GM21717 (cell line): Measurements from ENCODE around the gene SORCS1.

Experiments used
- ATAC-seq: cut with Tn5 transposase; IDR thresholded peaks from one replicate; pipeline ENCODE4 v1.9.1; 2021; ENCODE audit warnings: mild to moderate bottlenecking, moderate library complexity; ENCODE audit not compliant: unreplicated experiment

SORCS1 gene

DNA sequence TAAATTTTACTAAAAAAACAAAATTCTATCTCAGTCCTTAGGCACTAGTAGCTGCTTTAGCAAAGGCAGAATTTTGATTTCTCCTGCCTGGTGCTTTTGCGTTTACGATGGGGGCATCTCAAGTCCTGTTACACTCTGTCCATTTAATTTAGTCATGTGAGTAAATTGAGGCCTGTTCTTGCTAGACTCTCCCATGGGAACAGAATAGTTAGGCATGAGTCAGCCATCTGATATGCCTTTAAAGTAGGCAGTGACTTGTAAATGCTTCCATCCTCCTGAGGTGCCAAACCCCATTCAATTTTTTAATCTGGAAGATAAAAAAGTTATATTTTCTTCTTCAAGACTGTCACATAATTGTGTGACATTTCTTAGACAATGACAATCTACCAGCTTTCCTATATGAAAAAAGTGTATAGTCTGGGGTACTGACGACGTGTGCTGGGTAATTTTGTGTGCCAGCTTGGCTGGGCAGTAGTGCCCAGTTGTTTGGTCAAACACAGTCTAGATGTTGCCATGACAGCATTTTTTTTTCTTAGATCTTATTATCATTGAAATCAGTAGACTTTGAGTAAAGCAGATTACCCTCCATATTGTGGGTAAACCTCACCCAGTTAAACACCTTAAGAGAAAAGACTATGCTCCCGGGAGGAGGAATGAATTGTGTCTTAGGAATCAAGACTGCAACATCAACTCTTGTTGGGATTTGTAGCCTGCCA is 603.4 kb downstream of the SORCS1 start:
- no peak for ATAC-seq

DNA sequence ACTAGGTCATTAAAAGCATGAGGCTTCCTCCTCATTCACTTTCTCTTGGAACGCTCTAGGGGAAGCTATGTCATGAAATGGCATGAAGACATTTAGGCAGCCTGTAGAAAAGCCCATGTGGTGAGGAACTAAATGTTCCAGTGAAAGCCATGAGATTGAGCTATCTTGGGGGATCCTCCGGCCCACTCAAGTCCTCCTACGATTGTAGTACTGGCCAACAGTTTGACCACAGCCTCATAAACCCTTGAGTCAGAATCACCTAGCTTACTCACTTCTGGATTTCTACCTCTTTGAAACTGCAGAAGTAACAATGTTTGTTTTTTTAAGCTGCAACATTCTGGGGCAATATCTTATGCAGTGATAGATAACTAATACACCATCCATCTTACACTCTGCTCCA is 605.1 kb downstream of the SORCS1 start:
- ATAC-seq: no peak

DNA sequence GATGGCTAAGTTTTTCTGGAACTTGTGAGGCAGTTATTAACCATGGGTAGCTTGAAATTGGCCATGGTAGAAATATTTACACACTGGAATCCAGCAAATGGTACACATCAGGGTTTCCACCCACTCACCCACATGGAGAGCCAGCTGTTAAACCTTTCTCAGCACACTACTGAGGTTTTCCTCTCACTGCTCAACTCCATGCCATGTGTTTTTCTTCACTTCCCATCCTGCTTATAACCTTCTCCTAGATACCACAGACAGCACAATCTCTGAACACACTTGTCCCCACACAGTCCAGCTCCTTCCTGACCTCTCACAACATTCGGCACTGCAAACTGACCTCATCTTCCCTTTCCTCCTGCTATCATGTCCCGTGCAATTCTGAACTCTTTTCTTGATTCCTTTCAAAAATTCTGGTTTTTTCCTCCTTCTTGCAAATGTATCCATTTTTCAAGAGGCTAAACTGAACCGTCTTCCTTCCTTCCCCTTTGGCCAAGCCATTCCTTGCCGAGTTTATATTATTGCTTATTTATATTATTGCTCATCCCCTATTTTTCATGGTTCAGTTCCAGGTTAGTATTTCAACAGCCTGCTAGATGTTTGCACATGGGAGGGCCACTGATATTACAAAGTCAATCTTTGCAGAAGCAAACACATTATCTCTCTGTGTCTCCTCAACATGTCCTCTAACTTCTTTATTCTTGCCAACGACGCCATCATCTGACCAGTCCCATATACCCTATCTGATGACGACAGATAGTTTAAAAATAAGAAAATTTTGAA is 606.4 kb downstream of the SORCS1 start:
- ATAC-seq: no peak

DNA sequence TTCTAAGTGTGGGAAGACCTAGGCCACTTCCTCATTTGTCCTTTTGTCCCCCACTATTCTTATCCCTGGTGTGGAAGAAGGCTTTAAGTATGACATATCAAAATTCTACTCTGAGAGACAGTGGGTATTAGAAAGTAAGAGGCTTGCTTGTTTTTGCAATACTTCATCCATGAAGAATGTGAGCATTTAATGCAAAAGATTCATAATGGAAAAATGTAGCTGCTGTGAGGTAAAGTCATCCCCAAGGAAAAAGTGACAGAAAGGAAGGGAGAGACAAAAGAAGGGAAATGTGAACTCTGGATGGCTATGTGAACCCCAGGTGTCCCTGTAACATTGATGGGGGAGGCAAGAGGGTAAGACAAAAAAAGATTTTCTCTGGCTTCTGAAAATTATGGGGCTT is 607.5 kb downstream of the SORCS1 start:
- ATAC-seq: no peak

DNA sequence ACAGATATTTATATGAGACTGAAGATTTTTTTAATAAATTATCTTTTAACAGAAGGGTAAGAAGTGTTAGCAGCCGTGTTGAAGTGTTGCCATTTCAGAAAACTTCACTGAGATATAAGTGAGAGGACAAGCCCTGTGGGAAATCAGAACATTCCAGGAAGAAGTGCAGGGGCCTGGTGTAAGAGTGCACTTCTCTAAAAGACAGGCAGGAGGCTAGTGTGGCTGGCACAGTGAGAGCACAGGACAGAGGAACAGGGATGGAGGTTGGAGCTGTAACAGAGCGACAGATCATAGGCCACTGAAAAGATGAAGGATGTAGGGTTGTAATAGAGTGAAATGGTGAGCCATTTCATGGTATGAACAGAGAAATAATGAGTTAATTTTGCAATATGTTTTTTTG is 608.9 kb downstream of the SORCS1 start:
- ATAC-seq: no peak

DNA sequence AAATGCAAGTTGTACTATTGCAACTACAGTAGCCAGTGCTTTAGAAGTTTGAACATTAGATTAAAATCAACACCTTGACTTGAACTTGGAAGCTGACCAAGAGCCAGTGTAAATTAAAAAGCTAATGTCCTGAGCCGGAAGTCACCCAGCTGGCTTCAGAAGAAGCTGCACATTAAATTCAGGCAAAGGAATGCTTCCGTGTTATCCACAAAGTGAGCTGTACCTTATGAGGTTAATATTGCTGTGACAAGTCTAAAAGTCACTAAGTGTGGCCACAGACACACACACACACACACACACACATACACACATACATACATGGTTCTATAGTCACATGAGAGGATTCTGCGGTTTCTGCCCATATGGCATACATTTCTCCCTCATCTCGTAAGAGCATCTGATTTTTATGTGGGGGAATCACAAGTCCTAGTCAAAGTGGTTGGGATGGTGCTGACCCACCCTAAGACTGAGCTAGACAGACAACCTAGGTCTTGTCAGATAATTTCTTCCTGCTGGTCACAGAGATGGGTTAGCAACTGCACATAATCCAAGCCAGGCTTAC is 612.9 kb downstream of the SORCS1 start:
- no peak for ATAC-seq

DNA sequence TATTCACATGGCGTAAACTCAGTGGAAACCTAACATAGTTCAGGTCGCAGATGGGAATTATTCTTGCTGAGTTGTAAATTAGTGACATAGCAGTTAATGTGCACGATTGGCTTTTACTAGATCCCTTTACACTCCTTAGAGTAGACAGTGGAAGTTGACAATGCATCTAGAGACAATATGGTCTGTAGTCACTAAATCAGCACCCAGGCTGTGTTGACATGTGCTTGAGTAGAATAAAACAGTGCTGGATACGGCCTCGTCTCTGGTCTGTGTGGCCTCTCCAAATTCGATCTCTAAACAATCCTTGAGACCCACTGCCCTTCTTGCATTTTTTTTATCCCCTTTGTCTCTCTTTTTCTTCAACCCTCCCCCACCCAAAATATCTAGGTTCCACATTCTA is 615.7 kb downstream of the SORCS1 start:
- ATAC-seq: no peak

DNA sequence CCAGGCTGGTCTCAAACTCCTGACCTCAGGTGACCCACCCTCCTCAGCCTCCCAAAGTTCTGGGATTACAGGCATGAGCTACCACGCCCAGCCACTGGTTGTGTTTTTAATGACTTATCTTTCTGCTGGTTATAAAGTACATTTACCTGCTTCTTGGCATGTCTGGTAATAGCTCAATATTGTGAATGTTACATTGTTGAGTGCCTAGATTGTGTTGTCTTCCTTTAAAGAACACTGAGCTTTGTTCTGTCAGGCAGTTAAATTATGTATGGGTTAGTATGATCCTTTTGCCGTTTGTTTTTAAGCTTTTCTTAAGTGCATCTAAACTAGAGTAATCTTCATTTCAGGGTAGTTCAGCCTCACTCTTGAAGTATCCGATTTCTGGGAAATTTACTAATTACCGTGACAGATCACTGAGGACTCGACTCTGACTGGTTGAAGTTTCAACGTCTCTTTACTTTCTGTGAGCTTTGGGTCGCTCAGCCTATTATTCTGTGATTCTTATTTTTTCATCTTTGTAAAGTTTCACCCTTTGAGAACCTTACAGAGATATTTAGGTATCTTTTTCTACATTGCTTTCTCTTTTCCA is 617.4 kb downstream of the SORCS1 start:
- no peak for ATAC-seq

DNA sequence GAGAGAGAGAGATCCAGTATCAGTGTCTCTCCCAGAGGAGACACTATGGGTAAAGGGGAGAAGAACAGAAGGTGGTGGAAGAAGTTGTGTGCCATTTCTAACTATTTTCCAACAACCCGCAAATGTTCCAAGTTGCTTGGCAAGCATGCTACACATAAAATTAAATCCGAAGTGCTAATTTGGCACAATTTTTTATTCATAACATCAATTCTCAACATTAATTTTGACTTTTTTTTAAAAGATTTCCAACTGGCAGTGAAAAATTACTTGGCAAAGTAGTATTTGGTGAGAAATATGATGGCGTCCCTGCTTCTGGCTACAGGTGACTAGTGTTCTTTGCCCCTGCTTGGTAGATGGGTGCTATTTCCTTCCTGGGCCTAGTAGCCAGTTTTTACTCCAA is 622.0 kb downstream of the SORCS1 start:
- no peak for ATAC-seq

DNA sequence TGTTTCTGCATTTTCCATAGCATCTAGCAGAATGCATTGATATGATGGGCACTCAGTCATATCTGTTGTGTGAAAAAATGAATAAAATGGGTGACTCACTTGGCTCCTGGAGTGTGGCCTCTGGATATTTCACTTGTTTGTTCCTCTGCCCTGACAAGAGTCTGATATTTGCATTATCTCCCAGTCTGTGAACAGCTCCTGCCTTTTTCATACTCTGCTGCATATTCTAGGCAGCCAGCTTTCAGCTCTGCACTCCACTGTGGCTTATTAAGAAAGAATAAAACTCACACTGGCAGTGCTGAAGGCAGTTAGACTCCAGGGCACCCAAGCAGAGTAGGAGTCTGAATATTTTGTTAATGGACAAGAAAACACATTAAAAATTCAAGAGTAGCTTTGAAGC is 623.9 kb downstream of the SORCS1 start:
- no peak for ATAC-seq

DNA sequence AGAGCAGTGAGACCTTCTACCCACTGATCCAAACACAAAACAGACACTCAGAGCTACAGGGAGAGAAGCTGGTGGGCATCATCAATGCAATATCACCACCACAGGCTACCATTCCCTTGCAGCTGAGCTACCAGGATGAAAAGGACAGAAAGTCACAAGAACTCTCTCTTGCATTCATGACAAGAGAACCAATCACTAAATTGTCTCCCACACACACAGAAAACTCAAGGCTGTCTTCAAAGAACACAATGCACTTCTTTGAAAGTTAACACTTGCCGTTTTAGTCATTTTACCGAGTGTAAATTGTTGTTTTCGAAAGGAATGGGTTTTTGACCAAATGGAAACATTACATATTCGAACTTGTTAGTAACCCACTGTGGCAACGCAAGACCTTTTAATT is 626.6 kb downstream of the SORCS1 start:
- ATAC-seq: no peak

DNA sequence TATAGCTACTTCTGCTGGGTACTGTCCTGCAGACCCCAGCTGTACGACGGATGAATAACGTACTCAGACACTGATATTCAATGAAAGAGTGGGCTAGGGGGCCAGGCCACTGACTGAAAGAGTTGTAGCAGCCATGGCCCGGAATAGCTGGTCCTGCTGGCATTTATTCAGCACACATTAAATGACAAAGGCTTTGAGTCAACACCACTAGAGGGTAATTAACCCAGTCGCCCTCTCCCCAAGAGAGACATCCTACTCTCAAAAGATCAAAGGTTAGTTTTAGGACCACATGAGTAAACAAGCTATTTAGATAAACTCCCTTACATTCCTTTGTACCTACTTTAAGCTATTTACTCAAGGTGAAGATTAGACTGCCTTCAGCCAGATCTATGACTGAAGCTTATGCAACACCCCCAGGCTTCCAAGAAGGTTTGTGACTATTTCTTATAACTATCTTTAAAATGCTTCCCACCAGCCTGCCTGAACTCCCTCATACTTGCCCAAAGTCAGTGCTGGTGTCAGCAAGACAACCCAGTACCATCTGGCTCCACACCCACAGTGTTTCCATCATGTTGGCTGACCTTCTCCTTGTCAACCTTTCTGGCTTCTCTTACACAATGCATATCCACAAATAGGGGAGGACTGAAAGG is 629.1 kb downstream of the SORCS1 start:
- ATAC-seq: no peak

DNA sequence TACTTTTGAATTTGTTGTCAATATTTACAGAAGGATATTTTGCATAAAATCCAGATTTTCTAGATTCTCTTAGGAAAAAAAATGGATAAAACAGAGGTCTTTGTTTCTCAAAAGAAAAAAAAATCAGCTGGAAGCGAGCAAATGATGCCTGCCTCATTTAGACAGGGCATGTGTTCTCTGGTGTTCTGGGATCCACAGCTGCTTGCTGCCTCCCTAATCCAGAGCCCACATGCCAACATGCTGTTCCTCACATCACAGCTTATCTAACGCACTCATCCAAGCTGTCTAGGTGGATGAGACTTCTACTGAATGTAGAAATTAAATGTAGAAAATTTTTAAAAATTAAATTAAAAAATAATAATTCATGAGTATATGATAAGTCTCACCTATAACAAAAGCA is 630.1 kb downstream of the SORCS1 start:
- no peak for ATAC-seq

DNA sequence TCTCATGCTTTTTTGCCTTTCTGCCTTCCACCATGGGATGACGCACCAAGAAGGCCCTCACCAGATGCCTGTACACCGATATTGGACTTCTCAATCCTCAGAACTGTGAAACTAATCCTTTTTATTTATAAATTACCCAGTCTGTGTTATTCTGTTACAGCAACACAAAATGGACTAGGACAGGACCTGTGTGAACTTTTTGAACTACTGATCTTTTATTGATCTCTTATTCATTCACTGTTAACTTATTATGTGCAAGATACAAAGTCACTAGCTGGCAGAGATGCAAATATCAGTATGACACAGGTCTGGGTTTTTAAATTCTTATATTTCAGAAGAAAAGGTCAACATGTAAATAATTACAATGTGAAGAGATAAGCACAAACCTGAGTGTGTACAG is 635.8 kb downstream of the SORCS1 start:
- no peak for ATAC-seq

DNA sequence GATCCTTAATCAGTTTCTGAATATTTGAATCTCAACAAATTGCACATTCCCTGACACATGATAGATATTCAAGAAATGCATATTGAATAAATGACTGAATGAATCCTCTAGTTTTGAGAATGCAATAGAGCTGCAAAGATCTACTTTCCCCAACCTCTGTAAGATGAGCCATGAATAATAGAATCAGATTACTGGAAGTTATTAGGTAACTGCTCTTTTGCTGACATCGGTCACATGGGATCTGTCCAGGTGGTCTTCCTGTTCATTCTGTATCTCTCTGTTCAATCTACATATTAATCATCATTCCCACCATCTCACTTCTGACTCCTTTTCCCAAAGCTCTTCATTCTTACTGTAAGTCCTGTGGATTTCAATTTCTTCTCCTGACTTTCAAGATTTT is 638.7 kb downstream of the SORCS1 start:
- no peak for ATAC-seq
